Body of pancreas (tissue), 4 donors: ENCODE results near the gene YEATS2. TPM values are rescaled to one million over a fixed set of nuclear protein-coding genes. Genes with fewer than 3 reads are reported as not detected.

Experiments used
- ATAC-seq: fragments of 150-250 bp; one replicate; pipeline ENCODE4 v1.9.1; 2016
- DNase-seq, 4 donors: peaks; one replicate each; pipeline ENCODE4 v3.0.0-alpha.2; 2019
- H3K27ac ChIP-seq, 4 donors: fragments of 200-600 bp; sonication (generic); 1 replicate in 3 of 4; 2 replicates in 1 of 4; pipeline versions ENCODE4 v1.5.1 to v1.6.1; 2016 to 2019; ENCODE audit warnings: mild to moderate bottlenecking in 1 of 4, mixed read lengths in 1 of 4, moderate library complexity in 1 of 4
- H3K27me3 ChIP-seq, 2 donors: fragments of 200-600 bp; sonication (generic); one replicate each; pipeline ENCODE4 v1.6.0; 2016; ENCODE audit warnings: mild to moderate bottlenecking in 1 of 2
- H3K36me3 ChIP-seq, 2 donors: fragments of 200-600 bp; sonication (generic); replicated peaks in 1 of 2; 2 replicates each; pipeline ENCODE4 v1.5.1; 2016; ENCODE audit warnings: low read depth in 2 of 2; ENCODE audit not compliant: insufficient read depth in 1 of 2
- H3K4me1 ChIP-seq: fragments of 200-600 bp; sonication (generic); one replicate; pipeline ENCODE4 v1.6.0; 2016
- H3K4me3 ChIP-seq, 2 donors: fragments of 200-600 bp; sonication (generic); 1 replicate in 1 of 2; 2 replicates in 1 of 2; pipeline ENCODE4 v1.5.1; 2016 to 2019
- H3K9me3 ChIP-seq, 3 donors: fragments of 200-600 bp; sonication (generic); 1 replicate in 2 of 3; 2 replicates in 1 of 3; pipeline ENCODE4 v1.5.1; 2016
- CTCF ChIP-seq, 7 experiments: fragments of 450-650 bp in 4 of 7; fragments of 200-600 bp in 3 of 7; sonication (generic) in 3 of 7; IDR thresholded peaks; one replicate each; pipeline ENCODE4 v1.5.1; 2016 to 2019; ENCODE audit warnings: antibody characterized with exemption in 7 of 7
- POLR2A ChIP-seq, 3 donors: fragments of 450-650 bp; IDR thresholded peaks; one replicate each; pipeline ENCODE4 v1.6.1; 2016; ENCODE audit warnings: antibody characterized with exemption in 3 of 3, mild to moderate bottlenecking in 2 of 3
- WGBS, 2 donors: methylation state at CpG; one replicate each; pipeline ENCODE4 v1.1.5; 2017; 5-methylcytosine and 5-hydroxymethylcytosine counted together
- intact Hi-C: fragments of 100-400 bp; cut with DNase I; formaldehyde crosslinking; loops from one replicate; pipeline ENCODE4 v1.15.1; 2023
- total RNA-seq, 2 donors: library from RNA; depleted of rRNA; stranded (reverse); fragments of >200 nt; gene quantifications; one replicate each; pipeline ENCODE4 v1.1.0, GENCODE V29; 2016

The YEATS2 gene
- total RNA-seq, 2 donors from 2014 or later: 12.5 to 13.8 TPM

GRCh38 chr3:183810643-183811594, 113.3 kb downstream of the YEATS2 start:
- H3K27ac ChIP-seq: peak overlapping the region; percentile 79 to 95 (median 86)
- WGBS, 2 donors: 41 to 62% methylated on average over 18 to 24 of the region's 24 CpGs
- no peak overlapping the region for H3K4me3 ChIP-seq
- peaks cover 6 to 8% of the 10 kb centered on the region in 2 donors for H3K36me3 ChIP-seq
- peak; percentile 77 to 90 (median 90) for DNase-seq
- no peaks in the 10 kb centered on the region for H3K27me3 ChIP-seq
- peaks cover 50% of the 10 kb centered on the region for H3K4me1 ChIP-seq
- H3K9me3 ChIP-seq: no peaks in the 10 kb centered on the region
- TF ChIP-seq CTCF (IDR thresholded peaks at IDR 0.05) (no peak), POLR2A (IDR thresholded peaks at IDR 0.05) (peak in 2 of 3 donors; percentile 32 to 34)
- intact Hi-C loops: no loop called here
- peak; percentile 91 for ATAC-seq

GRCh38 chr3:183811638-183812037, 114.0 kb downstream of the YEATS2 start:
- intact Hi-C loops: no loop called here
- ATAC-seq (no peak), DNase-seq (peak in 2 of 4 donors; percentile 45 to 46)
- no peak for TF ChIP-seq POLR2A (IDR thresholded peaks at IDR 0.05)
- no peak for TF ChIP-seq CTCF (IDR thresholded peaks at IDR 0.05)
- H3K4me3 ChIP-seq: no peak overlapping the region
- peaks cover 6 to 13% of the 10 kb centered on the region in 2 donors for H3K36me3 ChIP-seq
- no peaks in the 10 kb centered on the region for H3K9me3 ChIP-seq
- WGBS, 2 donors: 85 to 89% methylated on average over 11 of the region's 11 CpGs
- peak overlapping the region; percentile 79 to 95 (median 86) for H3K27ac ChIP-seq
- H3K4me1 ChIP-seq: peaks cover 50% of the 10 kb centered on the region
- no peaks in the 10 kb centered on the region for H3K27me3 ChIP-seq

GRCh38 chr3:183812761-183813445, 115.3 kb downstream of the YEATS2 start:
- Histone ChIP-seq H3K27me3 (no peaks in the 10 kb centered on the region), H3K36me3 (peaks cover 0 to 8% of the 10 kb centered on the region in 2 donors), H3K27ac (no peak overlapping the region), H3K4me1 (peaks cover 50% of the 10 kb centered on the region), H3K4me3 (no peak overlapping the region), H3K9me3 (no peaks in the 10 kb centered on the region)
- DNase-seq: no peak
- no peak for TF ChIP-seq POLR2A (IDR thresholded peaks at IDR 0.05)
- no peak for TF ChIP-seq CTCF (IDR thresholded peaks at IDR 0.05)
- ATAC-seq: no peak
- intact Hi-C loops: no loop called here
- 76 to 77% methylated on average over 8 of the region's 8 CpGs for WGBS, 2 donors

GRCh38 chr3:183814240-183814639, 116.6 kb downstream of the YEATS2 start:
- intact Hi-C loops: no loop called here
- H3K4me1 ChIP-seq: peaks cover 39% of the 10 kb centered on the region
- TF ChIP-seq CTCF (IDR thresholded peaks at IDR 0.05): no peak
- no peak for TF ChIP-seq POLR2A (IDR thresholded peaks at IDR 0.05)
- ATAC-seq (no peak), DNase-seq (no peak)
- no peaks in the 10 kb centered on the region for H3K27me3 ChIP-seq
- no peak overlapping the region for H3K27ac ChIP-seq
- H3K9me3 ChIP-seq: no peaks in the 10 kb centered on the region
- peaks cover 0 to 8% of the 10 kb centered on the region in 2 donors for H3K36me3 ChIP-seq
- WGBS, 2 donors: 95 to 97% methylated on average over 1 of the region's 1 CpG
- H3K4me3 ChIP-seq: no peak overlapping the region
